Measurements from ENCODE around the gene PLCD3.
A peak's percentile ranks its signal among the peaks of the same experiment; 100 is the strongest.

Gene PLCD3

DNA sequence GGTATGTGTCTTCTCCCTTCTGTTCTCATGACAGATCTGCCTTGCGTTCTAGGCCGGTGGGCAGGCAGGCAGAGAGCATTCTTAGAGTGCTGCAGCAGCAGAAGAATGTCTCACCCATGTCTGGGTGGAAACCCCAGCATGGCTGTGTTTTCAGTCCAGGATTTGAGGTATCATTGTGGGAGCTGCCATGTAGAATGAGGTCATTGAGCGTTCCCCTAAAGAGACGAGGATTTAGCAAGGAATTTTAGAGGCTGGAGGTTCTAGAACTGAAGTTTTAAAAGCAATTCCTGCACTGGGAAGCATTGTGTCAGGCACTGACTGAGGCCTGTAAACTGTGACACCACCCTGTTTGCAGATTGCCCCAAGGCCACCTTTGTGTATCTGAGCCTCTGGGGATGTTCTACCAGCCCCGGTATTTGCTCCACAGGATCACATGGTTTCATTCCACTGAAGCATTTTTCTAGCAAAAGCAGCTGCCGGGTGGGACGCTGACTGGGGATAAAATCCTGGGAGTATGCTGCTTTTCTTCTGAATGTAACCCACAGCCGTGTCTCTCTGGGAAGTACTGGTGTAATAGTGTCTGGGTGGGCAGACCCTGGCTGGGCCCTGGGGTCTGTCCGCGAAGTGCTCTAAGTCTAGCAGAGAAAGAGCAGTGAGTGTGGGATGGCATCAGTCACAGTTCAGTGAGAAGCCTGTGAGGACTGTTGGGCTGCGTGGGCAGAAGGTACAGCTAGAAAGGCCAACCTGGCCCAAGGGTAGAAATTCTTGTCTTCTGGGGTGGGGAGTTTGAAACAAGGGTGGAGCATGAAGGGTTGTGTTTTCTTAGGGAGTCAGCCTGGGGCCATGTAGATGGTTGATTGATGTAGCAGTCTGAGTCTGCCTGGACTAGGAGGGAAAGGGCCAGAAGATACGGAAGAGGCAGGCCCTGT lies 30.2 kb downstream of the PLCD3 start:
- TF ChIP-seq, protein P1, sequence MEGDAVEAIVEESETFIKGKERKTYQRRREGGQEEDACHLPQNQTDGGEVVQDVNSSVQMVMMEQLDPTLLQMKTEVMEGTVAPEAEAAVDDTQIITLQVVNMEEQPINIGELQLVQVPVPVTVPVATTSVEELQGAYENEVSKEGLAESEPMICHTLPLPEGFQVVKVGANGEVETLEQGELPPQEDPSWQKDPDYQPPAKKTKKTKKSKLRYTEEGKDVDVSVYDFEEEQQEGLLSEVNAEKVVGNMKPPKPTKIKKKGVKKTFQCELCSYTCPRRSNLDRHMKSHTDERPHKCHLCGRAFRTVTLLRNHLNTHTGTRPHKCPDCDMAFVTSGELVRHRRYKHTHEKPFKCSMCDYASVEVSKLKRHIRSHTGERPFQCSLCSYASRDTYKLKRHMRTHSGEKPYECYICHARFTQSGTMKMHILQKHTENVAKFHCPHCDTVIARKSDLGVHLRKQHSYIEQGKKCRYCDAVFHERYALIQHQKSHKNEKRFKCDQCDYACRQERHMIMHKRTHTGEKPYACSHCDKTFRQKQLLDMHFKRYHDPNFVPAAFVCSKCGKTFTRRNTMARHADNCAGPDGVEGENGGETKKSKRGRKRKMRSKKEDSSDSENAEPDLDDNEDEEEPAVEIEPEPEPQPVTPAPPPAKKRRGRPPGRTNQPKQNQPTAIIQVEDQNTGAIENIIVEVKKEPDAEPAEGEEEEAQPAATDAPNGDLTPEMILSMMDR (IDR thresholded peaks at IDR 0.05; ENCODE audit: insufficient read depth, low read length, poor library complexity, severe bottlenecking) = no peak
- no peak for TF ChIP-seq EZH2phosphoT487 (conservative IDR thresholded peaks at IDR 0.05; ENCODE audit: low read length)
- Histone ChIP-seq H3K27me3 (ENCODE audit: low read length) (no peaks in the 10 kb centered on the region), H3K4me2 (ENCODE audit: low read depth, low read length, poor library complexity, severe bottlenecking) (no peak overlapping the region), H3K4me3 (ENCODE audit: insufficient read depth, low read length, poor library complexity, severe bottlenecking) (no peak overlapping the region), H3K36me3 (ENCODE audit: low read length) (peaks cover 4% of the 10 kb centered on the region; the same call in 1 of the 2 replicates), H3K9me3 (ENCODE audit: insufficient read depth, low read length) (no peaks in the 10 kb centered on the region), H4K20me1 (ENCODE audit: low read depth, low read length) (no peaks in the 10 kb centered on the region), H3F3A (ENCODE audit: insufficient read depth) (no peaks in the 10 kb centered on the region), H2AFZ (ENCODE audit: low read depth, low read length, severe bottlenecking) (no peak overlapping the region), H3K9me2 (replicated peaks; ENCODE audit: insufficient read depth, low read length) (no peaks in the 10 kb centered on the region), H3K79me2 (ENCODE audit: insufficient read depth, low read length) (no peaks in the 10 kb centered on the region), H3K9ac (ENCODE audit: low read length) (no peak overlapping the region), H3K27ac (ENCODE audit: low read depth, low read length) (no peak overlapping the region)

DNA sequence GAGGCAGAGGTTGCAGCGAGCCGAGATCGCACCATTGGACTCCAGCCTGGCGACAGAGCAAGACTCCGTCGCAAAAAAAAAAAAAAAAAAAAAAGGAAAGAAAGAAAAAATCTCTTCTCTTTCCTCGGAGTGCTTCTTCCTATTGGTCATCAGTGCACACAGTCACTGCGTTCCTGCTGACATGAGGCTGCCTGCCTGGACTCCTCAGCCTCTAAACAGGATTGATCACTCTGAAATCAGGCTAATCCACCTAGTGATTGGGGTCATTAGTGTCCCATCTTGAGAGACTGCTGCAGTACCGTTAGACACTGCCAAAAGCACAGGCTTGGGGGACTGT lies 30.8 kb downstream of the PLCD3 start:
- Histone ChIP-seq H3K9ac (ENCODE audit: low read length) (no peak overlapping the region), H2AFZ (ENCODE audit: low read depth, low read length, severe bottlenecking) (no peak overlapping the region), H3K9me2 (replicated peaks; ENCODE audit: insufficient read depth, low read length) (no peaks in the 10 kb centered on the region), H3F3A (ENCODE audit: insufficient read depth) (no peaks in the 10 kb centered on the region), H3K4me2 (ENCODE audit: low read depth, low read length, poor library complexity, severe bottlenecking) (no peak overlapping the region), H3K9me3 (ENCODE audit: insufficient read depth, low read length) (no peaks in the 10 kb centered on the region), H3K27ac (ENCODE audit: low read depth, low read length) (no peak overlapping the region), H4K20me1 (ENCODE audit: low read depth, low read length) (no peaks in the 10 kb centered on the region), H3K79me2 (ENCODE audit: insufficient read depth, low read length) (no peaks in the 10 kb centered on the region), H3K27me3 (ENCODE audit: low read length) (no peaks in the 10 kb centered on the region), H3K4me3 (ENCODE audit: insufficient read depth, low read length, poor library complexity, severe bottlenecking) (no peak overlapping the region), H3K36me3 (ENCODE audit: low read length) (peaks cover 6% of the 10 kb centered on the region; the same call in 1 of the 2 replicates)
- TF ChIP-seq, protein P1 (IDR thresholded peaks at IDR 0.05; ENCODE audit: insufficient read depth, low read length, poor library complexity, severe bottlenecking) = no peak
- TF ChIP-seq EZH2phosphoT487 (conservative IDR thresholded peaks at IDR 0.05; ENCODE audit: low read length) = no peak

DNA sequence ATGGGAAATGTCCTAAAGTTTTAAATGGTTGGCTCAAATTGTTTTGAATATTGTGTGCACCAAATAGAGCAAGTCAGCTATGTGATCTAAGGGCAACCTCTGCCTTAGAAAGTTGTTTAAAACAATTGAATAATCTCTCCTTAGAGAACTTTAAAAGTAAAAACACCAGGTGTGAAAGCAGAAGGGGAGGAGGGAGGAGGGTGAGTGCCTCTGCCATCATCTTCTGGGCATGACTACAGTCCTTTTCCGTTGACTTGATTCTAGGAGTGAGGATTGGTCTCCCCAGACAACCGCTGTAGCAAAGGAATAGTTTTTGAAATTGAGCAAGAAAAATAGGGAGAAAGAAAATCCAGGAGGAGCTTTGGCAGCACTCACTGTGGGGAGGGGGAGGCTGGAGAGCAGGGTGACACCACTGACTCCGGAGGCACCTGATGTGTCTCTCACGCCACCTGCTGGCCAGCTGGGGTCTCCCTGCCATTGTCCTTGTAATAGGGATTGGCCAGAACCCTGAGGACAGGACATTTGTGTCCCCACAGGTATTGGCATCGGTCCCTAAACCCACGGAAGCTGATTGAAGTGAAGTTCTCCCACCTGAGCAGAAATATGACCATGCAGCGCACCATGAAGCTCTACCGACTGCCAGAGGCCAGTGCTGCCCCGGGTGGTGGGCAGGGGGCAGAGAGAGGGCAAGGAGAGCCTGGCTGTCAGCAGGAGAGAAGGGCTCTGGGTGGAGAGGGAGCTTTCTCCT lies 33.3 kb downstream of the PLCD3 start:
- peaks cover 11% of the 10 kb centered on the region; the same call in 1 of the 2 replicates for H3K36me3 ChIP-seq (ENCODE audit: low read length)
- no peaks in the 10 kb centered on the region for H3K9me2 ChIP-seq (replicated peaks; ENCODE audit: insufficient read depth, low read length)
- no peaks in the 10 kb centered on the region for H3K79me2 ChIP-seq (ENCODE audit: insufficient read depth, low read length)
- no peak overlapping the region for H3K4me2 ChIP-seq (ENCODE audit: low read depth, low read length, poor library complexity, severe bottlenecking)
- H3K9me3 ChIP-seq (ENCODE audit: insufficient read depth, low read length) = no peaks in the 10 kb centered on the region
- H3K9ac ChIP-seq (ENCODE audit: low read length) = no peak overlapping the region
- TF ChIP-seq EZH2phosphoT487 (conservative IDR thresholded peaks at IDR 0.05; ENCODE audit: low read length) = no peak
- TF ChIP-seq, protein P1 (IDR thresholded peaks at IDR 0.05; ENCODE audit: insufficient read depth, low read length, poor library complexity, severe bottlenecking) = peak; percentile 90
- no peaks in the 10 kb centered on the region for H3F3A ChIP-seq (ENCODE audit: insufficient read depth)
- H4K20me1 ChIP-seq (ENCODE audit: low read depth, low read length) = no peaks in the 10 kb centered on the region
- no peak overlapping the region for H3K4me3 ChIP-seq (ENCODE audit: insufficient read depth, low read length, poor library complexity, severe bottlenecking)
- H3K27me3 ChIP-seq (ENCODE audit: low read length) = no peaks in the 10 kb centered on the region
- no peak overlapping the region for H3K27ac ChIP-seq (ENCODE audit: low read depth, low read length)
- H2AFZ ChIP-seq (ENCODE audit: low read depth, low read length, severe bottlenecking) = no peak overlapping the region

Measured in SU-DHL-6 (cell line).